Ovary (tissue), 3 donors: ENCODE results near the gene DNAJA3.

Experiments
- POLR2A ChIP-seq: fragments of 450-650 bp; IDR thresholded peaks from one replicate; pipeline ENCODE4 v1.6.1; 2017; ENCODE audit warnings: antibody characterized with exemption, mild to moderate bottlenecking, moderate library complexity
- TF ChIP-seq, protein P1 (sequence below), 3 donors: fragments of 450-650 bp in 2 of 3; fragments of 200-600 bp in 1 of 3; IDR thresholded peaks; one replicate each; pipeline versions ENCODE4 v1.5.1 to v1.8.0; 2016 to 2022; ENCODE audit warnings: antibody characterized with exemption in 3 of 3, mild to moderate bottlenecking in 1 of 3
- donor health status: DM: no; HTN: no; CAD: no.

DNA sequence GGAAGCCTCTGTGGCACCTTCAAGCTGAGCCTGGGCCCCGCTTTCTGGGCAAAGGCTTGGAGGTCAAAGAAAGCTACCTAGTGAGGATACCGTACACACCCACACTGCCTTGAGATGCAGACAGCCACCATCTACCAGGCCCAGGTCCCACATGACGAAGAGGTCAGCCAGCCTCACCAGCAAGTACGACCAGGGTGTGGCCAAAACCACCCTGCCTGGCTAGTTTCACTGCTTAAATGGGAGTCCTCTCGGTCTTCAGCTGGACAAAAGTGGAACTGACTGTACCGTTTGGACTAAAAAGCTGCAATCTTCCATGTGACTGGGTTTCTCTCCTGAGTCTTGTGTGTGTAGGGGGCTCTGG lies 32.4 kb upstream of the DNAJA3 start:
- TF ChIP-seq, protein P1, sequence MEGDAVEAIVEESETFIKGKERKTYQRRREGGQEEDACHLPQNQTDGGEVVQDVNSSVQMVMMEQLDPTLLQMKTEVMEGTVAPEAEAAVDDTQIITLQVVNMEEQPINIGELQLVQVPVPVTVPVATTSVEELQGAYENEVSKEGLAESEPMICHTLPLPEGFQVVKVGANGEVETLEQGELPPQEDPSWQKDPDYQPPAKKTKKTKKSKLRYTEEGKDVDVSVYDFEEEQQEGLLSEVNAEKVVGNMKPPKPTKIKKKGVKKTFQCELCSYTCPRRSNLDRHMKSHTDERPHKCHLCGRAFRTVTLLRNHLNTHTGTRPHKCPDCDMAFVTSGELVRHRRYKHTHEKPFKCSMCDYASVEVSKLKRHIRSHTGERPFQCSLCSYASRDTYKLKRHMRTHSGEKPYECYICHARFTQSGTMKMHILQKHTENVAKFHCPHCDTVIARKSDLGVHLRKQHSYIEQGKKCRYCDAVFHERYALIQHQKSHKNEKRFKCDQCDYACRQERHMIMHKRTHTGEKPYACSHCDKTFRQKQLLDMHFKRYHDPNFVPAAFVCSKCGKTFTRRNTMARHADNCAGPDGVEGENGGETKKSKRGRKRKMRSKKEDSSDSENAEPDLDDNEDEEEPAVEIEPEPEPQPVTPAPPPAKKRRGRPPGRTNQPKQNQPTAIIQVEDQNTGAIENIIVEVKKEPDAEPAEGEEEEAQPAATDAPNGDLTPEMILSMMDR (IDR thresholded peaks at IDR 0.05) = no peak
- no peak for TF ChIP-seq POLR2A
